HTR-8/SVneo (cell line): Measurements from ENCODE around the gene PODNL1.
A peak's percentile ranks its signal among the peaks of the same experiment; 100 is the strongest.

ENCODE experiments used
- DNase-seq: peaks from one replicate; pipeline ENCODE4 v3.0.0; 2011; ENCODE audit warnings: low spot score, mixed read lengths; ENCODE audit not compliant: insufficient read length
- FAIRE-seq: peaks from 2 replicates; lab custom pipeline; 2011; peaks lifted over from hg19 to GRCh38; lab: Jason Lieb, UNC

The PODNL1 gene, protein sequence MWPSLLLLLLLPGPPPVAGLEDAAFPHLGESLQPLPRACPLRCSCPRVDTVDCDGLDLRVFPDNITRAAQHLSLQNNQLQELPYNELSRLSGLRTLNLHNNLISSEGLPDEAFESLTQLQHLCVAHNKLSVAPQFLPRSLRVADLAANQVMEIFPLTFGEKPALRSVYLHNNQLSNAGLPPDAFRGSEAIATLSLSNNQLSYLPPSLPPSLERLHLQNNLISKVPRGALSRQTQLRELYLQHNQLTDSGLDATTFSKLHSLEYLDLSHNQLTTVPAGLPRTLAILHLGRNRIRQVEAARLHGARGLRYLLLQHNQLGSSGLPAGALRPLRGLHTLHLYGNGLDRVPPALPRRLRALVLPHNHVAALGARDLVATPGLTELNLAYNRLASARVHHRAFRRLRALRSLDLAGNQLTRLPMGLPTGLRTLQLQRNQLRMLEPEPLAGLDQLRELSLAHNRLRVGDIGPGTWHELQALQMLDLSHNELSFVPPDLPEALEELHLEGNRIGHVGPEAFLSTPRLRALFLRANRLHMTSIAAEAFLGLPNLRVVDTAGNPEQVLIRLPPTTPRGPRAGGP

DNA sequence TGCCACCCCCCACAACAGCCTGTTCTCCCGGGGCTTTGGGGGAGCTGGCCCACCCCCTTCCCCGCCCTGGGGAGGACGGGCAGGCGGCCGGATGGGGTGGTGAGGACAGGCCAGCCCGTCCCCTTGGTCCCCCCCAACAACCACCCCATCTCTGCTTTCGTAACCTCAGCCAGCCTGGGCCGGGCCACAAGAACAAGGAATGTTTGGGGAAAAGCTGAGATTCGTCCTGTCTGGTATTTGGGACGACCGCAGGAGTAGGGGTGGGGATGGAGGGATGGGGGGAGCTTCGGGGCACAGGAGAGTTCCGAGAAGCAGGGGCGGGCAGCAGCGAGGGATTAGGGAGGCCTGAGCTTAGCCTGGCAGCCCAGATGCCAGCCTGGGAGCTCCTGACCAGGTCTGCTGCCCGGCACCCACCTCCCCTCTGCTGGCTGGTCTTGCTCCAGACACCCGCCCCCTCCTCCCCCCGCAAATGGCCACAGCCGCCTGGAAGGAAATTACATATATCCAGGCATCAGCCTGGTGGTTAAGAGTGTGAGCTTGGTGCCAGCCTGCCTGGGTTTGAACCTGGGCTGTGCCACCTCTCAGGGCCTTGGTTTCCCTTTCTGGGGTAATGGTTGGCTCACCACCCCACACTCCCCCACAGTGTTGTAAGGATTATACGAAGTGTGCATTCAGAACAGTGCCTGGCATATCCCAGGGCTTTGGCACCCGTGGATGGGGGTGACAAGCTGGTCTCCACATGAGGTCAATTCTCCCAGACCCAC, at the start of gene PODNL1:
PODNL1 (minus strand) TSS at position 117 of the 764 bp plus-strand sequence. CDS start 236 bp downstream, outside the sequence.
- no peak for DNase-seq
- FAIRE-seq: no peak

DNA sequence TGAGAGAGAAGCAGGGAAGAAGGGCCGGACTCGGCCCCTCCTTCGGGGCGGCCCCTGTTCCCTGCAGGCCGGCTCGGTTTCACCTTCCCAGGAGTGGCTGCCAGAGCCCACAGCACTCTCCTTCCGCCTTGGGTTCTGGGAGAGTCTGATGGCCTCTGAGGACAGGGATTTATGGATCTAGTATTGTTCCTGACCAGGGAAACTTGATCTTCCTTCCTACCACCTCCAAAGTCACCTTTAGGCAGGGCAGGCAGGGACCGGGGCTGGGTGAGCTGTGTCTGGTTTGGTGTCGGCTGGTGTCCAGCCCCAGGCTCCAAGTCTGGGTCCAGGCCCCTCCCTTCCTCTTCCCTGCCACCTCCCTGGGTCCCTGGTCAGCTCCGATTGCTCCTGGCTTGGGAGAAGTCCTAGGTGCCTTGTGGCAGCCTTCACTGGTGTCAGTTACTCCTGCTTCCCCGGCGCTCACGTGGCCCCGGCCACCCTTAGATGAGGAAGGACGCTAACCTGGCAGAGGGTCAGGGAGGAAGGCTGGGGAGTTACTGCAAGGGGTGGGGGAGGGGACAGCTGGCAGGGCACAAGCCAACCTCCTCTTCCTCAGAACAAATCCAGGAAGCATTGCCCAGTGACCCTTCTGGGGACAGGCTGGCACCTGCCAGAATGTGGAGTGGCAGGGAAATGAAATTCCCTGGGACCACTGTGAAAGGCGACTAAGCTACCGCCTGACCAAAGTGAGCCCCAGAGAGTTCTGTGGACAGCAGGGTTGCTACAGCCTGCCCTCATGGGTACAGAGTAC, 49.1 kb upstream of the PODNL1 start:
- no peak for DNase-seq
- peak; percentile 23 for FAIRE-seq

DNA sequence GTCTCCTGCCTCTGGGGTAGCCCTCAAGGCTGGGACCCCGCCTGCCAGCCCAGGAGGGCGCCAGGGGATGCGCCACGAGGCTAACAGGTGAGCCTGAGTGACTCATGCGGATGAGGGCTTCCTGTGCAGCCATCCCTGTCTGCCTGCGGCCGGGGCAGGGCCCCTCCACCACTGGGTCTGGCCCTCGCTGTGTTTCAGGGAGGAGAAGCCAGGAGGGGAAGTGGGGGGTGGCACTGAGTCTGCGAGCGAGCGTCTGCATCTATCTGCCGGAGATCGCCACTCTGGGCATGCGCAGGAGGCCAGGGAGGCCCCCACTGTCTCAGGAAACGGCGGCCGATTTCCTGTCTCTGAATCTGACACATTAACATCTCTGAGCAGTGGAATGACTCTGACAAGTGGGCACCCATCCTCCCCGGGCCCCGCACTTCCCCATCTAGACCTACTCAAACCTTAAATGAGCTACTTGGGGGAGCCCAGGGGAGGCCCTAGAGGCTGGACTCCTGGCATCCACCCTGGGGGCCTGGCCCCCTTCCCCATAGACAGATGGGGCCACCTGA, 48.2 kb upstream of the PODNL1 start:
- FAIRE-seq (peak; percentile 79), DNase-seq (peak; percentile 95)

DNA sequence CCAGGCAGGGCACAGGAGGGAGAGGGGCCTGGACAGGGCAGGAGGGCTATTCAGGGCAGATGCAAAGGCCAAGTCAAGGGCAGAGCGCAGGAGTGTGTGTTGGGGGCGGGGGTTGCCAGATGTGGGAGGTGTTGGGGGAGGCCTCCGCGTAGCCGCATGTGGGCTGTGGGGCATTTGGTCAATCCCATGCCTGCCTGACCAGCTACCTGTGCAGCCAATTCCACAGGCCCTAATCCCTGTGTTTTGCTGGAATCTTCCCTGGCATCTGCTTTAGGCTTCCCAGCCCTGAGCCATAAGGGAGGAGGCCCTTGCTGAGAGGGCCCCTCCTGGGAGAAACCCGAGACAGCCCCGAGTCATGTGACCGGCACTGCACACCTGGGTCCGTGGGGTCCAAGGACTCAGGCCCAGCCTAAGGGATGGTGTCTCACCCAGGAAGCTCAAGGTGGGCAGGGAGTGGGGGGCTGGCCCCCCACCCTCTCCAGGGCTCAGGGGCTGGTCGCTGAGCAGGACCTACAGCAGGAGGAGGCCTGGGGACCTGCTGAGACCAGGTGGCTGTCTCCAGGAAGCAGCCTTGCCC, 47.6 kb upstream of the PODNL1 start:
- DNase-seq: no peak

DNA sequence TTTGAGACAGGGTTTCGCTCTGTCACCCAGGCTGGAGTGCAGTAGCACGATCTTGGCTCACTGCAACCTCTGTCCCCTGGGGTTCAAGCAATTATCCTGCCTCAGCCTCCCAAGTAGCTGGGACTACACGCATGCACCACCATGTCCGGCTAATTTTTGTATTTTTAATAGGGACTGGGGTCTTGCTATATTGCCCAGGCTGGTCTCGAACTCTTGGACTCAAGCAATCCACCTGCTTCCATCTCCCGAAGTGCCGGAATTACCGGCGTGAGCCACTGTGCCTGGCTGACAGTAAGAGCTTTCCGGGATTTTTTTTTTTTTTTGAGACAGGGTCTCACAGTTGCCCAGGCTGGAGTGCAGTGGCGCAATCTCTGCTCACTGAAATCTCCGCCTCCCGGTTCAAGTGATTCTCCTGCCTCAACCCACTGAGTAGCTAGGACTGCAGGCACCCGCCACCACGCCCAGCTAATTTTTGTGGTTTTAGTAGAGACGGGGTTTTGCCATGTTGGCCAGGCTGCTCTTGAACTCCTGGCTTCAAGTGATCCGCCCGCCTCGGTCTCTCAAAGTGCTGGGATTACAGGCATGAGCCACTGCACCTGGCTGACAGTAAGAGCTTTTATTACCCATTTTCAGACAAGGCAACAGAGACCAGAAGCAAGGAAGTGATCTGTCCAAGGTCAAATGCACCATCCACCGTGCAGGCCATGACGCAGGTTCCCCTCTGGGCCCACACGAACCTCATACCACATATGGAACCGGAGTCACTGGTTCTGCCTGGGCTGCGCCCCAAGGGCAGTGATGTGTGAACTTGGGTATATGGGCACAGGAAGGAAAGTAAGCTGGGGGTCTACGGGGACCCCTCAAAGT, 46.9 kb upstream of the PODNL1 start:
- no peak for DNase-seq
- FAIRE-seq: no peak

More for the DNA sequence above, 47.6 kb upstream of the PODNL1 start:
- peak; percentile 36 for FAIRE-seq

DNA sequence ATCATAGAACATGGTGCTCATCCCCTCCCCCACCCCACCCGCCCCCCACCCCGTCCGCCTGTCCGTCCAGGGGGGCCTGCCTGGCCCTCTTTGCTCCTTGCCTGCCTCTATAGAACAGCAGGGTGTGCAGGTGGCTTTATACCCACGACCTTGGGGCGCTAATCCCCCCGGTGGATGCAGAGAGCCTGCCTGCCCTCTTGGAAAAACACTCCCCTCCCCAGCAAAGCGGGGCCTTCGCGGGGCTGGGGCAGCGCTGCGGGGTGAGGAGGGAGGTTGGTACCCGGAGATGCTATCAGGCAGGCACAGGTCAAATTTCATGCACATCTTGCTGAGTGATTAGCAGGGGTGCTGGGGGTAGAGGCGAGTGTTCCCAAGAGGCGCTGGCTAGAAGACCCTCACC, 46.0 kb upstream of the PODNL1 start:
- FAIRE-seq (no peak), DNase-seq (no peak)

DNA sequence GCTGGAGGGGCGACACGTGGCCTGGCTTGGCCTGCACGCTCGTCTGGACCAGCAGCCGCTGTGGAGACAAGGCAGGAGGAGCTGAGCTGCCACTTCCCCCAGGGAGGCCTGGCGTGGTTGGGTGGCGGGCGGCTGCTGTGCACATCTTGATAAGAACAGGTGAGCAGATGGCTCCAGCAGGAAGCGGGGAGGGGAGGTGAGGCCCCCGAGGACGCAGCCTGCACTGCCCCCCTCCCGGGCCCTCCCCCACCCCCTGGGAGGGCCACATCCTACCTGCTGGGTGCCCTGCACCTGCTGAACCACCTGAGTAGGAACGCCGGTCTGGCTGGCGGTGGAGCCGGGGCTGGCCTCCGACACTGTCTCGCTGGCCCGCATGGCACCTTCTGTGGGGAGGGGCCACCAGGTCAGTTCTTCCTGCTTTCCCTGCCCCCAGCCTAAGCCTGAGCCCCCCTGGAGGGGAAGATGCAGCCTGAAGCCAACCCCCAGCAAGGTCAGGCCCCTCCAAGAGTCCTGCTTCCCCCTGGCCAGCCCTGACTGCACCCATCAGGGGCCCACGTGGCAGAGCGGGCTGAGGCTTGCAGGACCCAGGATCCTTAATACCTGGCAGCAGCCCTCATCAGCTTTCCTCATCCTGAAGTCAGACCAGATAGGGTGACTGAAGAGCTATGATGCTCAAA, 45.1 kb upstream of the PODNL1 start:
- FAIRE-seq (no peak), DNase-seq (no peak)

DNA sequence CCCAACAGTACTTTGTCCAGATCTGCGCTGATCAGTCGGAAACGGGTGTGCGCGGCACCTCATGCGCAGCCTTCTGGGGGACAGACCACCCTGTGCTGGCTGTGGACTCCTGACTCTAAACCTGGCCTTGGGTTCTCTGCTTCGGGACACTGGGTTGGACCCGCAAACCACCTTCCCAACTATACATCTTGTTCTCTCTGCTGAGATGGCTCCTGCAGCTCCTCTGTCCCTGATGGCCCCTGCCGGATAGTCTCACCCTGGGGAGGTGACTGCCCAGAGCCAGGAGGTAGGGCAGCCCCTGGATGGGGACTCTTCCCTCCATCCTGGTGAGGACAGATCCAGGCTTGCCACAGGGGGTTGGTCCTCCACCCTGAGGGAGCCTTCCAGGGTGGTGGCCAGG, 44.6 kb upstream of the PODNL1 start:
- DNase-seq (no peak), FAIRE-seq (no peak)

DNA sequence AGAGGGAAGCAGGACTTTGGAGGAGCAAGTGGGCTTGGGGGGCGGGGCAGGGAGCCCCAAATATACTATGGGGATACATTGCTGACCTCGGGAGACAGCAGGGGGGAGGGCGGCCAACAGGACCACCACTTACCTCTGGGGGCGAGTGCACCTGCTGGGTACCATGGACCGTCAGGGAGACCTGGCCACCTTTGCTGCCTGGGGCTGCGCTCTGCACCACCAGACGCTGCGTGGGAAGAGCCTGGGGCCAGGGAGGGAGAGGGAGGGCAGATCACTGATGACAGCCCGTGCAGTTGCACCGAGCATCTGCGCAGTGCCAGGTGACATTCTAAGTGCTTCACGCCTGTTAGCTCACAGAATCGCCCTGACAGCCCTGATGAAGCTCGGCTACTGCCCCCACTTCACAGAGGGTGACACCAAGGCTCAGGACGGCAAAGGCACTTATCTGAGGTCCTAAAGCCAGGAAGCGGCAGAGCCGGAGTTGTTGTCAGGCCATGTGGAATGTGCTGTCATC, 43.8 kb upstream of the PODNL1 start:
- DNase-seq (no peak), FAIRE-seq (no peak)

DNA sequence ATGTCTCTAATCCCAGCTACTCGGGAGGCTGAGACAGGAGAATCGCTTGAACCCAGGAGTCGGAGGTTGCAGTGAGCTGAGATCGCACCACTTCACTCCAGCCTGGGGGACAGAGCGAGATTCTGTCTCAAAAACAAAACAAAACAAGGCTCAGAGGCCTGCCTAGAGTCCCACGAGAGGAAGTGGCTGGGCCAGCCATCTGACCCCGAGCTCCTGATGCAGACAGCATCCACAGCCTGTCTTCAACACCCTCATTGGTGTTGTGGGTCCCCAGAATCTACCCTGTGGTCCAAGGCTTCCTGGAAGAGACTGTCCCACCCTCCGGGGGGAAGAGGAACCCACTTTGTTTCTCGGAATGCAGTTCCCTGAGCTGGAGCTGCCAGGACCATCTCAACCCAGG, 43.2 kb upstream of the PODNL1 start:
- no peak for FAIRE-seq
- no peak for DNase-seq

DNA sequence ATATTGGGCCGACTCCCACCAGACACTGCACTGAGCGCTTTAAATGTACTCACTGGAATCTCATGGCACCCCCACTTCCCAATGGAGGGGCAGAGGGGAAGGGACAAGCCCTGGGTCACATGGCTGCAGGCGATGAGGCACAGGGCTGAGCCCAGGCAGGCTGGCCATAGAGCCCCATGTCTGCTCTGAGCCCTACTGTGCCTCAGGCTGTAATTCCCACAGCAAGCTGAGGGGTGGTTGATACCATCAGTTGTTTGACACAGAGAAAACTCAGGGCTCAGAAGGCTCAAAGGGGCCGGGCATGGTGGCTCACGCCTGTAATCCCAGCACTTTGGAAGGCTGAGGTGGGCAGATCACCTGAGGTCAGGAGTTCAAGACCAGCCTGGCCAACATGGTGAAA, 42.8 kb upstream of the PODNL1 start:
- DNase-seq (no peak), FAIRE-seq (no peak)

DNA sequence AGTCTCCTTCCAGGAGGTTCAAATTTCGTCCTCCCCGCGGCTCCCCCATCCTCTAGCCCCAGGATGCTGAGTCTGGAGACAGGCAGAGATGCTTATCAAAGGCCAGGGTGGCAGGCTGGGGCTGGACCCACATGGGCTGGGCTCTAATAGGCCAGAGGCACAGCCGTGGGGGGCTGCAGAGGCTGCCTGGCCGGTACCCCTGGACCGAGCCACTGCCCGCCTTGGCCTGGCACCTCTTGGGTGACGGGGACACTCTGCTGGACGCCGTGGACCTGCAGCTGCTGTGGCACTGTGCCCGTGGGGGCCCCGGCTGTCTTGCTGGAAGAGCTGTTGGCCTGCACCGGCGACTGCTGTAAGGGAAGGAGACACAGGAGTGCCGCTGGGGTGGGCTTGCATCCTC, 42.1 kb upstream of the PODNL1 start:
- FAIRE-seq (no peak), DNase-seq (no peak)

DNA sequence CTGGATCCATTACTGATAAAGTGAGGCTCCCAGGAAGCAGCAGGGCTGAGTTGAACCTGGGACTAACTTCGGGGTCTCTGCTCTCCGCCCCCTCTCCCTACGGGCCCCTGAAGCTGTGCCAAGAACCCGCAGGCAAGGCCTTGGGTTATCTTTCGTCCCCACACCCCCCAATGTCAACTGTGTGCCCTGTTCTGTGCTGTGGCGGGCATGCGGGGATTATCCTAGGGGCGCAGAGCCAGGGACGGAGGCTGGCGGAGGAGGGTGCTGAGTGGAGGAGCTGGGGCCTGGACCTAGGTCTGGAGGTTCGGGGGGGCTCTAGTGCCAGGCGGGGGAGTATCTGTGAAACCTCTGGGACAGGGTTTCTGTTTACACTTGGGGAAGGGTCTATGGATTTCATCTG, 41.5 kb upstream of the PODNL1 start:
- FAIRE-seq (no peak), DNase-seq (no peak)

DNA sequence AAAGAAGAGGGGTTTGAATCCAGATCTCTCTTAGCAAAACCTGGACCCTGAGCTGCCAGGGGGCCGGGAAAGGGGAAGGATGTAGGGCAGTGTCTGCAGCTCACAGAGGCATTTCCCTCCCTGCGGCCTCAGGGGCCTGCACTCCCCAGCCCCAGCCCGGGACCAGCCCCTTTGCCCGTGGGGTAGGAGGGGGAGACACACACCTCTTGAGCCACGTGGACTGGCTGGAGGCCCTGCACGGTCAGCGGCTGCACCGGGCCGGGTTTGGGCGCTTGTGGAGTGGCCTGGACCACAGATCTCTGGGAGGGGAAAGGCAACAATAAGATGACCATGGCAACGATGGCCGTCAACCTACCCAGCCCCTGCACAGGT, 41.0 kb upstream of the PODNL1 start:
- DNase-seq (no peak), FAIRE-seq (no peak)

DNA sequence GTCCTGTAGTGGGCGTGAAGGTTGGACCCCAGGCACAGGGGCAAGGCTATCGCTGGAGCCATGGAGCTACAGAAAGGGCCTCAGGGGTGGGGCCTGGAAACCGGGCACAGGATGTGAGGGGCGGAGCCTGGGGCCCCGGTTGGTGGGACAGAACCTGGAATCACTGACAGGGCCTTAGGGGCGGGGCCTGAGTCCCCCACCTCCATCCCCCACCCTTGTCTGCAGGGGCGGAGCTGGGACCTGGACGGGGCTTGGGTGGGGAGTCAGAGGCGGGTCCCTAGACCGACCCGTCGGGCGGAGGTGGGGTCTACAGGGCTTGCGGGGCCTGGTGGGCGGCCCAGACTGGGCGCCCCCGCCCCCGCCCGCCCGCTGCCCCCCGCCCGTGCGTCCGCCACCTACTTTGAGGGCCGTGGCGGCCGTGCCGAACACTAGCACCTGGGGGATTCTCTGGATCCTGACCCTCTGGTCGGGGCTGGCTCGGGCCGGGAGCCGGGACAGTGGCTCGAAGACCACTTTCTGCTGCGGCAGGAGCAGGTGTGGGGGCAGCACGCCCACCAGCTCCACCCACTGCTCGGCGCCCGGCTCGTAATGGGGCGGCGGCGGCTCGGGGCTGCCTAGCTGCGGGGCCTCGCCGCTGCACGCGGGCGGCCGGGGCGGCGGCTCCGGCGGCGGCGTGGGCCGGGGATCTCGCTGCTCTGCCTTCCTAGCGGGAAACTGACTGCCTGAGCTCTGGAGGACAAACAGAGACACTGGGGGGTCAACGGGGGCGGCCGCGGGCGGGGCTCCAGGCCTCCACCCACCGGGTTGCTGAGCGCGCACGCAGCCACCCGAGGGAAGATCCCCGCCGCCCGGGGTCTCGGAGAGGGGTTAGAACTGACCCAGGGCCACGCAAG, 40.4 kb upstream of the PODNL1 start:
- DNase-seq: no peak
- no peak for FAIRE-seq

DNA sequence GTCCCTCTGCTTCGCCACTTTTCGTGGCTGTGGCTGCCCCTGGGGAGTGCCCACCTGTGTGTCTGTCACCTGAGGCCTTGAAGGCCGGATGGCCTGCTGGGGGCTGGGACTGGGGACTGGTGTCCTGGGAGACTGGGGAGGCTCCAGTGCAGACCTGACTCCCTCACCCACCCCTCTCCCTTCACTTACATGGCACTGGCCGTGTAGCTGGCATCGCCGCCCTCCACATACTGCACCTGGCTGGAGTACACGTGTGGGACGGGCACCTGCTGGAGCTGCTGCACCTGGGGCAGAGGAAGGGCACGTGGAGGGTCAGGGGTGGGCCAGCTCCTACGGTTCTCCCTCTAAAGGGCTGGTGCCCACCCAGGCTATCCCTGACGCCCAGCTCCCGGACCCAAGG, 39.6 kb upstream of the PODNL1 start:
- FAIRE-seq (no peak), DNase-seq (no peak)

DNA sequence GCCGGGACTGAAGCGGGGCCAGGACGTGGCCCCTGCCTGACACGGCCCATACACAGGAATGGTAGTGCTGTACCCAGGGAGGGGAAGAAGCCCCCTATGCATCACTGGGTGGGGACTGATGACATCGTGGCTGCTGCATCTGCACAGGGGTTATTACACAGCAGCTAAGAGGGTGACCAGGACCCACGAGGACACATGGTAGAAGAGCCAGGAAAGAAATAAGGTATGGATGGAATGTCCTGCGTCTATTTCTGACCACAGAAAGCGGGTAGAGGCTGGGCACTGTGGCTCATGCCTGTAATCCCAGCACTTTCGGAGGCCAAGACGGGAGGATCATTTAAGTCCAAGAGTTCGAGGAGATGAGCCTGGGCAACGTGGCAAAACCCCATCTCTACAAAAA, 38.2 kb upstream of the PODNL1 start:
- DNase-seq (no peak), FAIRE-seq (no peak)
